Measurements from ENCODE around the gene CAMK2D.

The CAMK2D gene

GRCh38 chr4:113522433-113522832 lies 239.1 kb downstream of the CAMK2D start:
- DNase-seq (ENCODE audit: low spot score): no peak

- DNase-seq (ENCODE audit: low spot score): no peak
Measured at GRCh38 chr4:113513382-113513781, 248.2 kb downstream of the CAMK2D start.

- DNase-seq (ENCODE audit: low spot score): no peak
Measured at GRCh38 chr4:113512880-113513279, 248.7 kb downstream of the CAMK2D start.

DNA sequence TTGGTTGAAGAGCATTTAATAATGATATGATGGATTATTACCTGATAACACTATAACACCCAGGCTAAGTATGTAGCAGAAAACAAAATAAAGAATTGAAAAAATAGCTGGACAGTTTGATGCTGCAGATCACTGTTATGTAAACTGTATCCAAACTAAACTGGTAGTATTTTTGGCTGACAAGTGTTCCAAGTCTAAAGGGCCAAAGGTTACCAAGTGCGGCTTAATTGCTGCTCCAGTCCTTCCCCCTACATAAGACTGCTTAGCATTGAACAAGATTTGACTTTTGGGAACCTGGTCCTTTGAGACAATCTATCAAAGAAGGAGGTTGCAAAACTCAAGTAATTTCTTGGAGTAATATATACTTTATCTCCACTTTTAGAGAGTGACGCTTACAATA lies 249.6 kb downstream of the CAMK2D start:
- DNase-seq (ENCODE audit: low spot score): no peak

- no peak for DNase-seq (ENCODE audit: low spot score)
Measured at GRCh38 chr4:113509851-113510250, 251.7 kb downstream of the CAMK2D start.

- DNase-seq (ENCODE audit: low spot score): no peak
Measured at GRCh38 chr4:113505044-113505443, 256.5 kb downstream of the CAMK2D start.

DNA sequence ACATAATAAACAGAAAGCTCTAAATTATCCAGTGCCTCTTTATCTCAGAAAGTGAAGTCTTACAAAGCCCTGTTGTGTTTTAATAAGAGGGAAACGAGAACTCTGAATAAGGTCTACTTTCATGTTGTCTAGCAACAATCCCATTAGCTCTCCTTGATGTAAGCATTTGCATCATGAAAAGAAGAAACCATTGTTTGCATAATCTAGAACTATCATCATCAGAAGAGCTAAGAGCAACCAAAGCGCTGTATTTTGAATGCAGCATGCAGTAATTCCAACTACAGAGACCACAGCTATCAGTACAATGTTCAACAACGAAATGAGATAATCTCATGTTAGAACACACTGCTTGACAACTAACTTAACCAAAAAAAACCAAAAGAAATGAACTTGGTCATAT lies 257.1 kb downstream of the CAMK2D start:
- DNase-seq (ENCODE audit: low spot score): no peak

- no peak for DNase-seq (ENCODE audit: low spot score)
Measured at GRCh38 chr4:113503691-113504090, 257.8 kb downstream of the CAMK2D start.

- DNase-seq (ENCODE audit: low spot score): no peak
Measured at GRCh38 chr4:113502906-113503305, 258.6 kb downstream of the CAMK2D start.

GRCh38 chr4:113502476-113502875 lies 259.1 kb downstream of the CAMK2D start:
- no peak for DNase-seq (ENCODE audit: low spot score)

GRCh38 chr4:113500424-113500823 lies 261.1 kb downstream of the CAMK2D start:
- no peak for DNase-seq (ENCODE audit: low spot score)

DNA sequence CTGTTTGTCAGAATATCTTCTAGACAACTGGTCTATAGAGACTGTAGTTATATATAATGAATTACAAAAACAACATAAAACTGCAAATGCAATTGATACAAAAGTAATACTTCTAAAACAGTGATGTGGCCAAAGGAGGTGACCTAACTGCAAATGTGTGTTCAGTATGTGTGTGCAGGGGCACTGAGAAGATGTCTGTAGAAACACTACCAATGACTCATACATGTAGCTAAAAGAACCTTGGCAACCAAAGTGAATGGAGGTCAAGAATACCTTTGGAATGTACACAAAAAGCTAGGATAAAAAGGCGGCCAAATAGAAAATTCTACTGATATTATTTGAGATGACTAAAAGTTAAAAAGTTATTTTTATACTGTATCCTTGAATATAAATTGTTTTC lies 261.8 kb downstream of the CAMK2D start:
- peak; percentile 33 for DNase-seq (ENCODE audit: low spot score)

DNA sequence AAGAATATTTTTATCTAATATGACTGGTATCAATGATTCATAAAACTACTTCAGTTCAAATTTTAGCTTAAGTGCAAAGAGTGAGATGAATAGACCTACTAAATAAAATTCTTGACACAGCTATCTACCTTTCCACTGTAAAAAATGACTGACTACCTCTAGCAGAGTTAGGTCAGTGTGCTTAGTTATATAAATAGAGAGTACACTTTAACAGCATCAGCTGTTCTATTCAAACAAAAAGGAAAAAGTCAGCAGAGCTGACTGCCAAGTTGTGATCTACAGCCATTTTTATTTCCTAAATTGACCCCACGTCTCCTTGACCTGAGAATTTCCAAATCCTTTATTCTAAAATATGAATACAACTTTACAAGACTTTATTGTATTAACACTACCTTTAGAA lies 262.4 kb downstream of the CAMK2D start:
- no peak for DNase-seq (ENCODE audit: low spot score)

GRCh38 chr4:113497154-113497884 lies 264.2 kb downstream of the CAMK2D start:
- DNase-seq (ENCODE audit: low spot score): no peak

- DNase-seq (ENCODE audit: low spot score): no peak
Measured at GRCh38 chr4:113496698-113497097, 264.8 kb downstream of the CAMK2D start.

GRCh38 chr4:113495790-113496189 lies 265.7 kb downstream of the CAMK2D start:
- no peak for DNase-seq (ENCODE audit: low spot score)

DNA sequence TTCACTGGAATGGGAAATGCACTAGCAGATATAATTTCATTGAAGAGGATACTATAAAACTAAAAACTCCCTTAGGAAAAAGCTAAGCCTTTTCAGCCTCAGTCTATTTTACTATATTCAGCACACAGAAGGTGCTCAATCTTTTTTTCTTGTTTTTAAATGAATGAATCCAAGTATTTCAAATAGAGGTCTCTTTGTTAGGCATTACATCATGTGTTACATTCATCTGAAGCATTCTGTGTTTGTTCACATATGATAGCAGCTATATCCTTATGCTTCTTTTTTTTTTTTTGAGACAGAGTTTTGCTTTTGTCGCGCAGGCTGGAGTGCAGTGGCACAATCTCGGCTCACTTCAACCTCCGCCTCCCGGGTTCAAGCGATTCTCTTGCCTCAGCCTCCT lies 278.4 kb downstream of the CAMK2D start:
- DNase-seq (ENCODE audit: low spot score): no peak

DNA sequence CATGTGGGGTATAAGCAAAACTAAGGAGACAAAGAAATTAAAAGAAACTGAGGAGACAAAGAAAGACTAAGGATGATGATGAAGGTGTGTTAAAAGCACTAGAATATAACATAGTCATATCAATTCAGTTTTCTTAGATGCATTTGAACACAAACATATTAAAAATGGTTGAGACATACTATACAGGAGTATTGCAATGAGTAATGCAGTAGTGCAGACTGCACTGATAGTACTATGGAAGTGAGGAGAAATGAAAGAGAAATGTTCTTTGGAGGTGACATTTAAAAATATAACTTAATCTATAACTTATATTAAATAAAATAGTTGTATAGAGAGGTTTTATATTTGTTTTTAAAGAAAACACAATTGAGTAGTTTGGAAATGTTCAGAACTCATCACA lies 279.2 kb downstream of the CAMK2D start:
- DNase-seq (ENCODE audit: low spot score): no peak

GRCh38 chr4:113481820-113482219 lies 279.7 kb downstream of the CAMK2D start:
- no peak for DNase-seq (ENCODE audit: low spot score)

- no peak for DNase-seq (ENCODE audit: low spot score)
Measured at GRCh38 chr4:113480109-113480508, 281.4 kb downstream of the CAMK2D start.

DNA sequence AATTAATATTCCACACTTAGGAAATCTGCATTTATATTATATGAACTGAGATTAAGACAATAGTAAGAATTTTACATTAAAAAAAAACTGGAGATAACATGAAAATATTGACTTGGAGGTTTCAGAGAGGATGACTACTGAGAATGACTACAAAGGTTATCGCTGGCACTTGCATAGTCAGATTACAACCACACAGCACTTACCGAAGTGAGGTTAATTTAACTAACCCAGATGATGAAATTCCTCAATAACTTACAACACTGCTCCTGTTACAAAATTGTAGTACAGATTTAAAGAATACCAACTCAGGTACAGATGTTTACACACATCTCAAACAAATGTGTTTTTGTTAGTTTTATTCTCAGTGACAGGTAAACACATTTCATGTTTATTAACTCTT lies 283.5 kb downstream of the CAMK2D start:
- DNase-seq (ENCODE audit: low spot score): no peak

GRCh38 chr4:113476800-113477199 lies 284.7 kb downstream of the CAMK2D start:
- no peak for DNase-seq (ENCODE audit: low spot score)

GRCh38 chr4:113474017-113474416 lies 287.5 kb downstream of the CAMK2D start:
- DNase-seq (ENCODE audit: low spot score): peak; percentile 67

GRCh38 chr4:113472864-113473263 lies 288.7 kb downstream of the CAMK2D start:
- no peak for DNase-seq (ENCODE audit: low spot score)

Data from GM03348 (cell line).